A549 (cell line): ENCODE results near the gene SUPT3H. TPM values are rescaled to one million over a fixed set of nuclear protein-coding genes. Genes with fewer than 3 reads are reported as not detected.

Experiments used
- ATAC-seq, 2 experiments: fragments of 200-7000 bp in 1 of 2; fragments of >200 bp in 1 of 2; cut with Nextera tagmentation in 1 of 2; cut with Tn5 transposase in 1 of 2; 3 replicates each; pipeline versions ENCODE4 v1.8.0 to v1.9.1; 2018 to 2020; ENCODE audit warnings: mild to moderate bottlenecking in 1 of 2, moderate library complexity in 1 of 2
- CTCF ChIA-PET: fragments of 300-600 bp; sonication (Branson Sonifier 250); formaldehyde crosslinking; extraction: SDS; loops from one replicate; lab custom pipeline; 2021; ENCODE audit warnings: antibody characterized with exemption, inconsistent platforms; lab: Yijun Ruan, JAX
- POLR2A ChIA-PET: fragments of 350-600 bp; formaldehyde crosslinking; extraction: SDS; loops from one replicate; lab custom pipeline; 2021; ENCODE audit warnings: antibody characterized with exemption, inconsistent platforms; lab: Yijun Ruan, JAX
- DNase-seq, 2 experiments: peaks; one replicate each; pipeline versions ENCODE4 v3.0.0 to v3.0.0-alpha.2; 2011 to 2016; ENCODE audit warnings: low read depth in 1 of 2, low spot score in 1 of 2
- FAIRE-seq: peaks from 2 replicates; lab custom pipeline; 2011; peaks lifted over from hg19 to GRCh38; lab: Jason Lieb, UNC
- H3K27ac ChIP-seq, 2 experiments: fragments of >200 bp; sonication (Bioruptor Twin); formaldehyde crosslinking; 3 replicates each; pipeline ENCODE4 v1.5.1; 2016 to 2017
- H3K4me1 ChIP-seq: fragments of >200 bp; sonication (Bioruptor Twin); formaldehyde crosslinking; 3 replicates; pipeline ENCODE4 v1.6.1; 2016
- H3K4me2 ChIP-seq: fragments of >200 bp; sonication (Bioruptor Twin); formaldehyde crosslinking; 3 replicates; pipeline ENCODE4 v1.6.1; 2016
- H3K4me3 ChIP-seq: fragments of >200 bp; sonication (Bioruptor Twin); formaldehyde crosslinking; 3 replicates; pipeline ENCODE4 v1.5.1; 2016
- H3K9me3 ChIP-seq: fragments of >200 bp; sonication (Bioruptor Twin); formaldehyde crosslinking; 3 replicates; pipeline ENCODE4 v1.6.1; 2016
- CBX2 ChIP-seq: fragments of 200-600 bp; sonication (generic); IDR thresholded peaks from 2 replicates; pipeline ENCODE4 v1.6.1; 2016; ENCODE audit warnings: low read depth, mild to moderate bottlenecking, borderline replicate concordance
- CEBPB ChIP-seq, 2 experiments: fragments of >200 bp in 1 of 2; sonication (Bioruptor Twin) in 1 of 2; formaldehyde crosslinking in 1 of 2; IDR thresholded peaks; 2 replicates each; pipeline ENCODE4 v1.6.1; 2012 to 2016
- CHD4 ChIP-seq: fragments of 200-600 bp; sonication (generic); IDR thresholded peaks from 2 replicates; pipeline ENCODE4 v1.6.1; 2016; ENCODE audit warnings: antibody characterized with exemption, mild to moderate bottlenecking, borderline replicate concordance
- E2F6 ChIP-seq: IDR thresholded peaks from 2 replicates; pipeline ENCODE4 v1.6.1; 2012; ENCODE audit warnings: low read depth, borderline replicate concordance
- EHF ChIP-seq: fragments of 250-450 bp; sonication (Bioruptor Pico); IDR thresholded peaks from 2 replicates; pipeline ENCODE4 v1.5.0; 2020; ENCODE audit warnings: mild to moderate bottlenecking
- ELK1 ChIP-seq: fragments of 150-350 bp; IDR thresholded peaks from 2 replicates; pipeline ENCODE4 v1.6.1; 2014; ENCODE audit warnings: low read depth, mild to moderate bottlenecking, low read length
- FOSL2 ChIP-seq, 2 experiments: fragments of 450-650 bp in 1 of 2; fragments of >200 bp in 1 of 2; sonication (Bioruptor Twin) in 1 of 2; formaldehyde crosslinking; IDR thresholded peaks; 2 replicates each; pipeline versions ENCODE4 v1.5.0 to v1.6.1; 2016 to 2020; ENCODE audit warnings: mild to moderate bottlenecking in 1 of 2, moderate library complexity in 1 of 2
- HDAC2 ChIP-seq: fragments of 200-600 bp; sonication (generic); IDR thresholded peaks from 2 replicates; pipeline ENCODE4 v1.6.1; 2016
- HEYL ChIP-seq: fragments of 250-450 bp; sonication (Bioruptor Pico); IDR thresholded peaks from 2 replicates; pipeline ENCODE4 v1.8.0; 2021; ENCODE audit warnings: mild to moderate bottlenecking, moderate library complexity
- NFE2L2 ChIP-seq: fragments of 150-350 bp; conservative IDR thresholded peaks from 2 replicates; pipeline ENCODE4 v1.6.1; 2014; ENCODE audit warnings: low read length
- NR3C1 ChIP-seq: fragments of >200 bp; sonication (Bioruptor Twin); formaldehyde crosslinking; IDR thresholded peaks from 3 replicates; pipeline ENCODE4 v1.6.1; 2017
- PBX3 ChIP-seq: IDR thresholded peaks from 2 replicates; pipeline ENCODE4 v1.6.1; 2012
- RFX5 ChIP-seq: fragments of 450-650 bp; IDR thresholded peaks from 2 replicates; pipeline ENCODE4 v1.7.1; 2014; ENCODE audit warnings: antibody characterized with exemption, mild to moderate bottlenecking, moderate library complexity
- SMC3 ChIP-seq: fragments of >200 bp; sonication (Bioruptor Twin); formaldehyde crosslinking; IDR thresholded peaks from 3 replicates; pipeline ENCODE4 v1.6.1; 2018; ENCODE audit warnings: inconsistent platforms
- SREBF2 ChIP-seq: fragments of 450-650 bp; IDR thresholded peaks from 2 replicates; pipeline ENCODE4 v1.6.1; 2014; ENCODE audit warnings: mild to moderate bottlenecking, moderate library complexity
- TFCP2L1 ChIP-seq: fragments of 250-450 bp; sonication (Bioruptor Pico); IDR thresholded peaks from 2 replicates; pipeline ENCODE4 v1.5.0; 2021; ENCODE audit warnings: mild to moderate bottlenecking
- ZC3H11A ChIP-seq: fragments of 450-650 bp; IDR thresholded peaks from 2 replicates; pipeline ENCODE4 v1.6.1; 2014; ENCODE audit warnings: antibody characterized with exemption, mild to moderate bottlenecking
- ZSCAN20 ChIP-seq: fragments of 250-450 bp; sonication (Bioruptor Pico); IDR thresholded peaks from 2 replicates; pipeline ENCODE4 v1.8.0; 2022; ENCODE audit warnings: mild to moderate bottlenecking, moderate library complexity
- WGBS: methylation state at CpG from one replicate; pipeline ENCODE4 v1.1.6; 2017; ENCODE audit errors: missing lambda C conversion rate; 5-methylcytosine and 5-hydroxymethylcytosine counted together
- polyA plus RNA-seq, 4 experiments: library from polyadenylated mRNA; depleted of rRNA in 3 of 4; stranded (reverse); fragments of >200 nt; fragmentation: RNase III in 1 of 4; extraction: RNeasy Plus Mini Kit Qiagen cat#74134 plus additional on column Dnase treatment in 1 of 4; gene quantifications; 2 replicates in 3 of 4; 3 replicates in 1 of 4; pipeline ENCODE4 v1.2.3, GENCODE V29; 2011 to 2017

SUPT3H gene
- polyA plus RNA-seq, 2 of the 4 experiments (the other 2 are of a cell fraction): 4.3 to 6.2 TPM

- TF ChIP-seq TFCP2L1 (CRISPR knock-in tag): no peak
- TF ChIP-seq HDAC2: no peak
- TF ChIP-seq SMC3: no peak
- TF ChIP-seq CEBPB (IDR thresholded peaks at IDR 0.05): no peak
- TF ChIP-seq ZC3H11A: no peak
- TF ChIP-seq NR3C1: no peak
- no peak for TF ChIP-seq NFE2L2
- TF ChIP-seq EHF (CRISPR knock-in tag): no peak
- TF ChIP-seq PBX3: no peak
Observed at GRCh38 chr6:44969446-44970185, 408.1 kb downstream of the SUPT3H start (continued).

GRCh38 chr6:44967481-44967880 is 410.3 kb downstream of the SUPT3H start:
- H3K4me3 ChIP-seq: no peak overlapping the region
- WGBS: 91% methylated on average over 1 of the region's 1 CpG
- no peak for DNase-seq
- ChIA-PET POLR2A (no interaction called here), CTCF (no interaction called here)
- no peaks in the 10 kb centered on the region for H3K9me3 ChIP-seq
- ATAC-seq: no peak
- no peak overlapping the region; the same call in 2 of the 3 replicates for H3K4me2 ChIP-seq
- no peak for TF ChIP-seq ELK1
- no peak for FAIRE-seq
- peak overlapping the region in 1 of 2 experiments; percentile 35; a peak in 2 of 6 replicates for H3K27ac ChIP-seq
- peaks cover 15% of the 10 kb centered on the region; the same call in 2 of the 3 replicates for H3K4me1 ChIP-seq

DNA sequence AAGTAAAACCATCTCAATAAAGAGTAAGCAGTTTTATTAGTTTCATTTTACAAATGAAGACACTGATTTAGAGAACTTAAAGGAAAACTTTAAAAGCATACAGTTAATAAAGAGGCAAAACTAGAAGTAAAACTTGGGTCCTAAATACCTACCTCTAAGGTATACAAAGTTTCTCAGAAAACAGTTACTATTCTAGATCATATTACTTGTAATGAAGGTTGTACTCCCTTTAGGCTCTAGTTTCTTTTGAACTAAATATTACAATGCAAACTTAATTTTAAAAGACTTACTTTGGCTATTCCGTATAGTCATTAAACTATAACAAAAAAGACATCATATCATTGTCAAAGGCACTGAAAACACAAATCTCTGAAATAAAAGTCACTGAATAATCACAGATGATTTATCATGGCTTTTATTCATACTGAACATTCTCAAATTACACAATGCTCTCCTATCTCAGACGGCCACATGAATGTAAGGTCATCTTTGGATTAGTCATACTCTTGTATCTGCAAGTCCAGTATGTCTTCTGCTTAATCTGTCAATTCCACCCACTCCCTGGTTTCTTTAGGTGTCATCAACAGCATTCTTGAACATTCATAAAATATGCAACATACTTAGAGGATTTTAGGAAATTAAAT is 411.2 kb downstream of the SUPT3H start:
- FAIRE-seq (no peak), ATAC-seq (peak; percentile 74 to 88), DNase-seq (peak; percentile 11 to 57)
- no peak for TF ChIP-seq FOSL2 (IDR thresholded peaks at IDR 0.05)
- peak; percentile 57 for TF ChIP-seq FOSL2 (CRISPR knock-in tag; IDR thresholded peaks at IDR 0.05)
- no peak for TF ChIP-seq EHF (CRISPR knock-in tag)
- no peak for TF ChIP-seq TFCP2L1 (CRISPR knock-in tag)
- no peaks in the 10 kb centered on the region for H3K9me3 ChIP-seq
- WGBS: 16% methylated on average over 2 of the region's 2 CpGs
- no peak overlapping the region for H3K4me3 ChIP-seq
- peak overlapping the region; percentile 20; the same call in 2 of the 3 replicates for H3K4me2 ChIP-seq
- POLR2A ChIA-PET: no interaction called here
- peak overlapping the region in 1 of 2 experiments; percentile 34; a peak in 1 of 6 replicates for H3K27ac ChIP-seq
- CTCF ChIA-PET: no interaction called here
- peaks cover 15% of the 10 kb centered on the region; the same call in 2 of the 3 replicates for H3K4me1 ChIP-seq

- peak overlapping the region in 1 of 2 experiments; percentile 34; a peak in 1 of 6 replicates for H3K27ac ChIP-seq
- peaks cover 21% of the 10 kb centered on the region; the same call in 2 of the 3 replicates for H3K4me1 ChIP-seq
- no peak overlapping the region for H3K4me3 ChIP-seq
- H3K4me2 ChIP-seq: no peak overlapping the region
- TF ChIP-seq SREBF2 (no peak), NFE2L2 (no peak), CHD4 (no peak), TFCP2L1 (CRISPR knock-in tag) (no peak), E2F6 (no peak), ELK1 (no peak), HEYL (CRISPR knock-in tag) (no peak), ZSCAN20 (CRISPR knock-in tag) (no peak), CBX2 (no peak), RFX5 (no peak)
- FAIRE-seq: no peak
- no peaks in the 10 kb centered on the region for H3K9me3 ChIP-seq
- no peak for ATAC-seq
- ChIA-PET CTCF (interaction anchor here (1.8 kb wide), 1 partner anchor 749 kb away, joined by 4 read pairs; no protein-coding TSS in a partner anchor), POLR2A (no interaction called here)
- DNase-seq: no peak
- 84% methylated on average over 4 of the region's 4 CpGs for WGBS
Observed at GRCh38 chr6:44965708-44966107, 412.0 kb downstream of the SUPT3H start.
